Activated T-helper 2 cell treated with anti-CD3 and anti-CD28 coated beads, Interferon-gamma antibody, Interleukin-2, Interleukin-4, amounts not matched to agents 10 μg/mL and 5 μg/mL and 100 μg/mL, durations not matched to agents 14 hours and 24 hours and 36 hours (primary cell): ENCODE measurements around the gene S100A8. TPM values are rescaled to one million over a fixed set of nuclear protein-coding genes. Genes with fewer than 3 reads are reported as not detected.

Experiments
- DNase-seq: peaks from one replicate; pipeline ENCODE4 v3.0.0; 2021; ENCODE audit warnings: low spot score
- H3K27ac Mint-ChIP-seq: one replicate; pipeline ENCODE4 v1.8.0; 2021; ENCODE audit warnings: mixed read lengths
- H3K27me3 Mint-ChIP-seq: one replicate; pipeline ENCODE4 v1.8.0; 2021; ENCODE audit warnings: low read depth, mixed read lengths
- H3K36me3 Mint-ChIP-seq: one replicate; pipeline ENCODE4 v1.8.0; 2021; ENCODE audit warnings: low read depth, mixed read lengths
- H3K4me1 Mint-ChIP-seq: one replicate; pipeline ENCODE4 v1.8.0; 2021; ENCODE audit warnings: low read depth, mixed read lengths
- H3K4me3 Mint-ChIP-seq: one replicate; pipeline ENCODE4 v1.8.0; 2021; ENCODE audit warnings: low read depth, mild to moderate bottlenecking, moderate library complexity, mixed read lengths
- H3K9me3 Mint-ChIP-seq: one replicate; pipeline ENCODE4 v1.8.0; 2021; ENCODE audit warnings: mixed read lengths
- intact Hi-C: fragments of 100-400 bp; cut with micrococcal nuclease; formaldehyde crosslinking; loops from one replicate; pipeline ENCODE4 v1.15.1; 2023
- total RNA-seq: library from RNA; stranded (reverse); gene quantifications from 2 replicates; pipeline ENCODE4 v1.2.3, GENCODE V29; 2022

The S100A8 gene
- total RNA-seq, 1 donor from 2014 or later = not detected

DNA sequence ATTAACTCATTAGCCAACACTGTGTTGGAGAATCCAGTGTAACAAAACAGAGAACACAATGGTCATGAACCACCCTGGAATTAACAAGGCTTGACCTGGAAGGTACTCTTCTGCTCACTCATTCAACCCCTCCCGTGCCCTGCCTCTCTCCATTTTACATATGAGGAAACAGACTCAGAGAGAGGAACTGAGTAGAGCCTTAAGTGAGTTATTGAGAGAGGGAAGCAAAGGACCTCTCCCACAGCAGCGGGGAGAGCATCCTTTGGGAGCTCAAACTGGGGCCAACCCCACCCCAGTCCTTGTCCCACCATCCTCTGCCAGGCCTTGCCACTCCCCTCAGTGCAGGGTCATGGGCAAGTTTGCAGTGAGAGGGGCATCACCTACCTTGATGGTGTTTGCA, 16.8 kb downstream of the S100A8 start:
- Mint-ChIP-seq H3K9me3 (no peaks in the 10 kb centered on the region), H3K4me1 (no peaks in the 10 kb centered on the region), H3K27ac (no peak overlapping the region), H3K27me3 (peaks cover 14% of the 10 kb centered on the region), H3K4me3 (no peak overlapping the region), H3K36me3 (no peaks in the 10 kb centered on the region)
- intact Hi-C loops = no loop called here
- no peak for DNase-seq

DNA sequence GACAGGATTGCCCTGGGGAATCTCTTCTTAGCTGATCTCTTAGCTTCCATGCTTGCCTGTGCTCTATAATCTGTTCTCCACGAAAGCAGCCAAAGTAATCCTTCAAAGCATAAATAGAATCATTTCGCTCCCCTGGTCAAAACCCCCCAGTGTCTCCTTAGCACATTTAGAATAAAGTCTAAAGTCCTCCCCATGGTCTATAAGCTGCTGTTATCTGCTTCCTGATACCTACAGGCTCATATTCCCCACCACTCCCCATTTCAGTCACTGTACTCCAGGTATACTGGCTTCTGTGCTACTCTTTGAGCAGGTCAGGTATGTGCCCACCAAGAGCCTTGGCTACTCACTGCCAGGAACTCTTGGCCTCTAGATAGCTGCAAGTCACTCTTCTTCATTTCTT, 18.3 kb downstream of the S100A8 start:
- H3K27me3 Mint-ChIP-seq = peaks cover 9% of the 10 kb centered on the region
- no peak for DNase-seq
- H3K4me1 Mint-ChIP-seq = no peaks in the 10 kb centered on the region
- H3K4me3 Mint-ChIP-seq = no peak overlapping the region
- no peaks in the 10 kb centered on the region for H3K36me3 Mint-ChIP-seq
- H3K27ac Mint-ChIP-seq = no peak overlapping the region
- intact Hi-C loops = no loop called here
- H3K9me3 Mint-ChIP-seq = no peaks in the 10 kb centered on the region

DNA sequence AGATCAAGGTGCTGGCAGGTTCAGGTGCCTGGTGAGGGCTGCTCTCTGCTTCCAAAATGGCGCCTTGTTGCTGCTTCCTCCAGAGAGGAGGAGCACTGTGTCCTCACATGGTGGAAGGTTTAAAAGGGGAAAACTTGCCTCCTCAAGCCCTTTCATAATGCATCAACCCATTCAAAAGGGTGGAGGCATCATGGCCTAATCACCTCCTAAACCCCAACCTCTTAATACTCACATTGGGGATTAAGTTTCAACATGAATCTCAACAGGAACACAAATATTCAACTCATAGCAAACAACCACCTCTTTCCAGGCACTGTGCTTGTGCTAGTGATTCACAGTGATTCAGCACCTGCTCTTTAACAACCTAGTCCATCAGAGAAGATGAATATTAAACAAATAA, 19.6 kb downstream of the S100A8 start:
- H3K9me3 Mint-ChIP-seq = no peaks in the 10 kb centered on the region
- H3K4me1 Mint-ChIP-seq = no peaks in the 10 kb centered on the region
- no peaks in the 10 kb centered on the region for H3K36me3 Mint-ChIP-seq
- no peak overlapping the region for H3K27ac Mint-ChIP-seq
- H3K4me3 Mint-ChIP-seq = no peak overlapping the region
- intact Hi-C loops = no loop called here
- H3K27me3 Mint-ChIP-seq = peaks cover 4% of the 10 kb centered on the region
- no peak for DNase-seq

DNA sequence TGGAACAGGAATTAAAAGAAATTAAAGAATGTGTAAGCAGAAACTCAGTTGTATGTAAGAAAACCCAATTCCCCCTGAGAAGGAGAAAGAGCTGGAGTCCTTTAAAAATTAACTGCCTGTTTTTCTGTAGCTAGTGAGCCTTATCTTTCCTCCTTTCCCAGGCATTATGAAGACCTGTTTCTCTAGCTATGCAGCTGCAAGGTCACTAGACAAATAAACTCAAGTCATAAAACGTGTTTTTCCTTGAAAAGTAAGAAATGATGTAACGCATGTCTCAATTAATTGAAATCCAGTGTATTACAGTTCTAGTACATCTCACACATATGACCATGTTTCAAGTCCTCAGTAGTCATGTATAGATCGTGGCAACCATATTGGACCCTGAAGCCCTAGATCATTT, 20.7 kb downstream of the S100A8 start:
- no peaks in the 10 kb centered on the region for H3K4me1 Mint-ChIP-seq
- H3K27ac Mint-ChIP-seq = no peak overlapping the region
- no peaks in the 10 kb centered on the region for H3K36me3 Mint-ChIP-seq
- peaks cover 4% of the 10 kb centered on the region for H3K27me3 Mint-ChIP-seq
- no peak for DNase-seq
- no peak overlapping the region for H3K4me3 Mint-ChIP-seq
- intact Hi-C loops = no loop called here
- no peaks in the 10 kb centered on the region for H3K9me3 Mint-ChIP-seq

DNA sequence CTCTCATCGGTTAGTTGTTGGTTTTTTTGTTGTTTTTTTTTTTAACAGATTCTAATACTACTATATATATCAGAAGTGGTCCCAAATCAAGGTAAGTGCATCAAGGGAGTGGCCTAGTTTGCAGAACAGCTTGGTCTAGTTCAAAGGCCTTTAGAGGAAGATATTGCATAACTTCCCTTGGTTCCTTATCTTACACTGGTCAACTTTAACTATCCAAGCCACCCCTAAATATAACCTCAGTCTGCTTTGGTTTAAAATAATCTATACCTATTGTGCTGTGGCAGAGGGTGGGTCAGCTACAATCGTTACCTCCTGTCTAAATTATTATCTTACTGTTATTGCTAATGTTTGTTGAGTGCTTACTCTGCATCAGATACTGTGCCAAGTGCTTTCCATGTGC, 22.4 kb downstream of the S100A8 start:
- Mint-ChIP-seq H3K4me3 (no peak overlapping the region), H3K4me1 (no peaks in the 10 kb centered on the region), H3K27me3 (peaks cover 4% of the 10 kb centered on the region), H3K27ac (no peak overlapping the region), H3K36me3 (no peaks in the 10 kb centered on the region), H3K9me3 (no peaks in the 10 kb centered on the region)
- intact Hi-C loops = no loop called here
- no peak for DNase-seq

DNA sequence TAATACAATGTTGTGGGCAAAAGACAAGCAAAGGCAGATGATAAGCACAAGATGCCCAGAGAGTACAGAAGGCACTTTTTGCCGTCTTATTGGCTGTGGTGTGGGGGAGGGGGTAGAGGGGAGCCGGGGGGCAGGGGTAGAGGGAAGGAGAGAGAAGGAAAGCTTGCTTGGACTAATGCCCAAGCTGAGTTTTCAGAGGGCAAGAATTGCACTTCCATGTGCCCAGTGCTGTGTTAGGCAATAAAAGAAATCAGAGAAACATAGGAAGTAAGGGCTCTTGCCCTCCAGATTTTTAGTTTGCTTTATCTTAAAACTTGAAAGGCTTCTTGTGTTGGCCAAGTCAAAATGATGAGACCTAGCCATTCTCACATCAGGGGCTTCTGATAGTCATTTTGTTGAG, 23.8 kb downstream of the S100A8 start:
- Mint-ChIP-seq H3K4me1 (no peaks in the 10 kb centered on the region), H3K27ac (no peak overlapping the region), H3K27me3 (peaks cover 4% of the 10 kb centered on the region), H3K4me3 (no peak overlapping the region), H3K36me3 (no peaks in the 10 kb centered on the region), H3K9me3 (no peaks in the 10 kb centered on the region)
- DNase-seq = no peak
- intact Hi-C loops = no loop called here

- no peaks in the 10 kb centered on the region for H3K36me3 Mint-ChIP-seq
- H3K4me3 Mint-ChIP-seq = no peak overlapping the region
- DNase-seq = no peak
- no peak overlapping the region for H3K27ac Mint-ChIP-seq
- no peaks in the 10 kb centered on the region for H3K27me3 Mint-ChIP-seq
- intact Hi-C loops = no loop called here
- no peaks in the 10 kb centered on the region for H3K4me1 Mint-ChIP-seq
- no peaks in the 10 kb centered on the region for H3K9me3 Mint-ChIP-seq
These were observed 24.6 kb downstream of the S100A8 start for GRCh38 chr1:153366261-153366660.

GRCh38 chr1:153365696-153366095, 25.2 kb downstream of the S100A8 start:
- intact Hi-C loops = no loop called here
- Mint-ChIP-seq H3K27ac (no peak overlapping the region), H3K27me3 (no peaks in the 10 kb centered on the region), H3K4me1 (no peaks in the 10 kb centered on the region), H3K9me3 (no peaks in the 10 kb centered on the region), H3K36me3 (no peaks in the 10 kb centered on the region), H3K4me3 (no peak overlapping the region)
- no peak for DNase-seq

GRCh38 chr1:153364766-153365666, 25.9 kb downstream of the S100A8 start:
- no peaks in the 10 kb centered on the region for H3K4me1 Mint-ChIP-seq
- no peak overlapping the region for H3K4me3 Mint-ChIP-seq
- H3K36me3 Mint-ChIP-seq = no peaks in the 10 kb centered on the region
- DNase-seq = no peak
- intact Hi-C loops = no loop called here
- H3K27ac Mint-ChIP-seq = no peak overlapping the region
- H3K27me3 Mint-ChIP-seq = no peaks in the 10 kb centered on the region
- no peaks in the 10 kb centered on the region for H3K9me3 Mint-ChIP-seq

DNA sequence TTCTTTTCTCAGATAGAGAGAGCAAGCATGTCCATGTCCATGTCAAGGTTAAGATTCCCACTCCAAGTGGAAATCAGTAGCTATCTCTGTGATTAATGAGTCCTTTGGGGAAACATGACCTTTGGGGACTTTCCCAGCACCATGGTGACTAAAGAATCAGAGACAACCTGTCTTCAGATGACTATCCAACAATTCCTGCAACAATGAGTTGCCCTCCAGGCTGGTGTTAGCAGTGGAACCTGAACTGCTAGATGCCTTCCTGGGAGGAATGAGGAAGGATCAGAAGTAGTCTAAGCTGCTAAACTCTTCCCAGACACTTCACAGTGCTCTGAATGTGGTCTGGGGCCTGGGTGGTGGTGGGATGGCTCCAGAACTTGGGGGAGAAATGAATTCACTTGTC, 26.7 kb downstream of the S100A8 start:
- Mint-ChIP-seq H3K36me3 (no peaks in the 10 kb centered on the region), H3K27me3 (no peaks in the 10 kb centered on the region), H3K27ac (no peak overlapping the region), H3K4me1 (no peaks in the 10 kb centered on the region), H3K9me3 (no peaks in the 10 kb centered on the region), H3K4me3 (no peak overlapping the region)
- no peak for DNase-seq
- intact Hi-C loops = no loop called here

DNA sequence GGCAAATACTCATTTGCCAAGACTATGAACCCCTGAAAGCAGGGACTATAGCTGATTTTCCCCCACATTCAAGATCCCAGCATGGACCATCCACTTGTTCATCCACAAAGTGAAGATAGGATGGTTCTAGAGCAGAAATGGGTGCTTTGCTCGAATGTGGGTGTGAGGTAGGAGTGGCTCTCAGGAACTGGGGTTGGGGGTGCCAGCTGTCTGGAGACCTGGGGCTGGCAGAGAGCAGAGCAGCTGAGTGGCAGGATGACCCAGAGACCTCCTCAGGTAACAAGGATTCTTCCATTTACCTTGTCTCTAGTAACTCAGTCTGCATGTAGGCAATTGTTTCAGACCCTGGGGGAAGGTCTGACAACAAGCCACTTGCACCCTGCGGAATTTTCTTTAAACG, 27.2 kb downstream of the S100A8 start:
- H3K4me1 Mint-ChIP-seq = no peaks in the 10 kb centered on the region
- H3K27me3 Mint-ChIP-seq = no peaks in the 10 kb centered on the region
- H3K27ac Mint-ChIP-seq = no peak overlapping the region
- intact Hi-C loops = no loop called here
- no peaks in the 10 kb centered on the region for H3K9me3 Mint-ChIP-seq
- DNase-seq = no peak
- H3K4me3 Mint-ChIP-seq = no peak overlapping the region
- no peaks in the 10 kb centered on the region for H3K36me3 Mint-ChIP-seq

- no peak for DNase-seq
These were observed 28.6 kb downstream of the S100A8 start for GRCh38 chr1:153362187-153362775.

DNA sequence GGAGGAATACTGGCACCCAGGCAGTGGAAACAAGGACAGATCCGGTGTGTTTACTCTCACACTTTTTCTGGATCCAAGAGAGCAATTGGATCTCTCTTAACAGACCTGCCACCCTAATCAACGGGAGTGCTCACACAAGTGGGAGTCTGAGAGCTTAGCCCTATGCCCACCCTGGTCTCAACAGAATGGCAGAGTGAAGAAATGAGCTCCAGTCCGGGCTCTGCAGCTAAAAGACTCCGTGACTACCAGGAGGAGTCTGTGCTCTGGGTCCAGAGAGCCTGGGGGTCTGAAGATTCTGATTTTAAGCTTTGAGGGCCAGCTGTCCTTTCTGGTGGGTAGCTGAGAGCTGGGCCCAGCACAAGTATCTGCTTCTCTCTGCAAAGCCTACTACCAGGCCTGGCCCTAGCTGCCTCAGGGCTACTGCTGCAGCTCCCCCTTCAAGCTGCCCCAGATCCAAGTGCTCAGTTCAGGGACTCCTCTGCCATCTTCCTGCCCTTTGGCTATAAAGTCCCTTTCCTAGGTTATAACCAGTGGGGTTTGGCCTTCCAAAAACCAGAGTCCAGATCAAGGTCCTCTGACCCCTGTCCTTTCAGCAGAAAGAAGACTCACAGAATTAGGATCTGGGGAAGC, 29.3 kb downstream of the S100A8 start:
- H3K4me1 Mint-ChIP-seq = no peaks in the 10 kb centered on the region
- H3K27ac Mint-ChIP-seq = no peak overlapping the region
- no peaks in the 10 kb centered on the region for H3K36me3 Mint-ChIP-seq
- no peak for DNase-seq
- intact Hi-C loops = no loop called here
- H3K27me3 Mint-ChIP-seq = no peaks in the 10 kb centered on the region
- H3K4me3 Mint-ChIP-seq = no peak overlapping the region
- no peaks in the 10 kb centered on the region for H3K9me3 Mint-ChIP-seq

More at GRCh38 chr1:153362187-153362775, 28.6 kb downstream of the S100A8 start:
- H3K4me1 Mint-ChIP-seq = no peaks in the 10 kb centered on the region
- H3K27me3 Mint-ChIP-seq = no peaks in the 10 kb centered on the region
- intact Hi-C loops = no loop called here
- H3K36me3 Mint-ChIP-seq = no peaks in the 10 kb centered on the region
- H3K27ac Mint-ChIP-seq = no peak overlapping the region
- no peaks in the 10 kb centered on the region for H3K9me3 Mint-ChIP-seq
- no peak overlapping the region for H3K4me3 Mint-ChIP-seq
